HEK293 (cell line): ENCODE results near the gene NFAT5.
A peak's percentile ranks its signal among the peaks of the same experiment; 100 is the strongest.

Experiments used
- CTCF ChIA-PET: fragments of 350-600 bp; formaldehyde crosslinking; extraction: SDS; loops from one replicate; lab custom pipeline; 2021; ENCODE audit warnings: antibody characterized with exemption; lab: Yijun Ruan, JAX
- POLR2A ChIA-PET: fragments of 300-600 bp; formaldehyde crosslinking; extraction: SDS; loops from one replicate; lab custom pipeline; 2020; ENCODE audit warnings: antibody characterized with exemption, inconsistent platforms; lab: Yijun Ruan, JAX
- H3K27ac ChIP-seq: fragments of 200-500 bp; sonication (Bioruptor generic); 2 replicates; pipeline ENCODE4 v1.5.1; 2014; ENCODE audit warnings: low read depth, low read length, control low read depth, inconsistent platforms; ENCODE audit errors: extremely low read depth
- H3K36me3 ChIP-seq, 2 experiments: fragments of 200-500 bp in 1 of 2; sonication (Bioruptor generic) in 1 of 2; 1 replicate in 1 of 2; 2 replicates in 1 of 2; pipeline ENCODE4 v1.5.1; 2014 to 2017; ENCODE audit warnings: inconsistent platforms in 2 of 2, low read length in 2 of 2; ENCODE audit not compliant: control insufficient read depth in 2 of 2, insufficient read depth in 1 of 2
- H3K4me1 ChIP-seq: fragments of 200-500 bp; sonication (Bioruptor generic); 2 replicates; pipeline ENCODE4 v1.5.1; 2014; ENCODE audit warnings: mild to moderate bottlenecking, low read length, inconsistent platforms; ENCODE audit not compliant: control insufficient read depth, insufficient read depth
- H3K4me3 ChIP-seq: 2 replicates; pipeline ENCODE4 v1.5.1; 2011; ENCODE audit warnings: low read depth, mild to moderate bottlenecking, control low read depth, low read length, moderate library complexity
- H3K9me3 ChIP-seq: fragments of 200-500 bp; sonication (Bioruptor generic); 2 replicates; pipeline ENCODE4 v1.5.1; 2014; ENCODE audit warnings: low read depth, low read length, inconsistent platforms; ENCODE audit not compliant: control insufficient read depth, insufficient read depth
- GLI2 ChIP-seq: fragments of 450-650 bp; formaldehyde crosslinking; IDR thresholded peaks from 2 replicates; pipeline ENCODE4; 2017; ENCODE audit warnings: missing biosample characterization, missing genetic modification characterization, low read depth, borderline replicate concordance
- PRDM1 ChIP-seq: fragments of 450-650 bp; formaldehyde crosslinking; IDR thresholded peaks from 2 replicates; pipeline ENCODE4; 2016; ENCODE audit warnings: missing biosample characterization, missing genetic modification characterization
- SETDB1 ChIP-seq: IDR thresholded peaks from one replicate; pipeline ENCODE4 v1.6.1; 2017; ENCODE audit warnings: mild to moderate bottlenecking, low read length, moderate library complexity, mixed read lengths; ENCODE audit not compliant: insufficient read length
- YY2 ChIP-seq: fragments of 450-650 bp; formaldehyde crosslinking; IDR thresholded peaks from 2 replicates; pipeline ENCODE4 v1.5.1; 2016; ENCODE audit warnings: missing biosample characterization, missing genetic modification characterization
- ZBTB48 ChIP-seq: fragments of 450-650 bp; formaldehyde crosslinking; IDR thresholded peaks from 2 replicates; pipeline ENCODE4 v1.5.1; 2016; ENCODE audit warnings: missing biosample characterization, missing genetic modification characterization
- ZFP3 ChIP-seq: fragments of 450-650 bp; formaldehyde crosslinking; IDR thresholded peaks from 2 replicates; pipeline ENCODE4 v1.5.1; 2016; ENCODE audit warnings: low read depth, missing biosample characterization, missing genetic modification characterization
- ZNF558 ChIP-seq: fragments of 450-650 bp; formaldehyde crosslinking; IDR thresholded peaks from 2 replicates; pipeline ENCODE4 v1.5.1; 2016; ENCODE audit warnings: missing biosample characterization, missing genetic modification characterization
- ZNF596 ChIP-seq: fragments of 450-650 bp; IDR thresholded peaks from 2 replicates; pipeline ENCODE4 v1.5.0; 2018; ENCODE audit warnings: missing biosample characterization, mild to moderate bottlenecking, missing genetic modification characterization, moderate library complexity
- ZNF830 ChIP-seq: fragments of 450-650 bp; IDR thresholded peaks from 2 replicates; pipeline ENCODE4 v1.5.0; 2018; ENCODE audit warnings: missing biosample characterization, missing genetic modification characterization, low read depth, mild to moderate bottlenecking, moderate library complexity
- TF ChIP-seq, protein P1 (sequence below): fragments of 450-650 bp; formaldehyde crosslinking; IDR thresholded peaks from 2 replicates; pipeline ENCODE4 v1.5.1; 2017; ENCODE audit warnings: missing biosample characterization, missing genetic modification characterization
- TF ChIP-seq, protein P2 (sequence below): fragments of 450-650 bp; formaldehyde crosslinking; IDR thresholded peaks from 2 replicates; pipeline ENCODE4 v1.5.1; 2016; ENCODE audit warnings: missing biosample characterization, missing genetic modification characterization, borderline replicate concordance
- TF ChIP-seq, protein P3 (sequence below): IDR thresholded peaks from 2 replicates; pipeline ENCODE4 v1.6.1; 2011; ENCODE audit warnings: mild to moderate bottlenecking, low read depth, low read length, borderline replicate concordance

Gene NFAT5

DNA sequence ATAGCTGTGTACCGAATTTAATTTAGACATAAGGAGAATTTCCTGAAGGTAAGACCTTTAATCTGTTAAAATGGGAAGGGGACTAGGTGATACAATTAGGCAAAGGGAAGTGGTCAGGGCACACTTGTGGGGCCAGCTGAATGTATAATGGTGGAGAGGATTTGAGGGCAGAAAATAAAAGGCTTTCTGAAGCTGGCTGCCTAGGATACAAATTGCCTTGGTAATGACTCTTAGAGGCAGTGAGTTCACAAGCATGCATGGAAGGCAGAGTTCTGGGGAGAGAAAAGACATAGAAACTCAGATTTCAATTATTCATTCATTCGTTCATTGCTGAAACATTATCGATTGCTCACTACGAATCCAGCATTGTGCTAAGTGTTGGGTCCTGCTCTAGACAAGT, 12.4 kb upstream of the NFAT5 start:
- H3K4me3 ChIP-seq: no peak overlapping the region
- POLR2A ChIA-PET: interaction anchor here (0.6 to 1.4 kb wide), 2 partner anchors 12 to 13 kb away, joined by 3 read pairs; no protein-coding TSS in a partner anchor
- H3K27ac ChIP-seq: no peak overlapping the region
- CTCF ChIA-PET: interaction anchor here (0.6 kb wide), 2 partner anchors 27 to 102 kb away, joined by 3 to 4 read pairs; no protein-coding TSS in a partner anchor
- H3K36me3 ChIP-seq: no peaks in the 10 kb centered on the region
- no peaks in the 10 kb centered on the region for H3K9me3 ChIP-seq
- TF ChIP-seq ZNF830 (tag by site-specific recombination): no peak
- TF ChIP-seq SETDB1: no peak
- H3K4me1 ChIP-seq: no peaks in the 10 kb centered on the region

DNA sequence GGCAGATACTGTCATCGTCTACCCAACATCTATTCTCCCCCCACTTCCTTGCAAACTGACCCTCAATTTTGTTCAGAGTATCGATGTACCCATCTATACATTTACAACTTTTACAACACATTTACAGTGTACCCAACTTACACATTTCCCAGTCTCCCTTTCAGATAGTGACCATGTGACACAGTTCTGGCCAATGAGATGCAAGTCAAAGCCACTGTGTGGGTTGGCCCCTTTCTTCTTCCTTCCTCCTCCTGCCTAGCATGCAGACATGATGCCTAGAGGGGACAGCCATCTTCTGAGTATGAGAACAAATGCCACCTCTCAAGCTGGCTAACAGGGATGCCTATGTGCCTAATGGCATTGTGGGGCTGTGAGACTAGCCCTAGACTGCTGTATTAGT, 11.3 kb upstream of the NFAT5 start:
- TF ChIP-seq ZNF596 (tag by site-specific recombination) (no peak), GLI2 (no peak), ZFP3 (tag by site-specific recombination) (no peak), YY2 (0 out of 2 replicates have a peak, but pooled peaks have one; percentile 45), ZNF558 (tag by site-specific recombination) (no peak)
- TF ChIP-seq, protein P1, sequence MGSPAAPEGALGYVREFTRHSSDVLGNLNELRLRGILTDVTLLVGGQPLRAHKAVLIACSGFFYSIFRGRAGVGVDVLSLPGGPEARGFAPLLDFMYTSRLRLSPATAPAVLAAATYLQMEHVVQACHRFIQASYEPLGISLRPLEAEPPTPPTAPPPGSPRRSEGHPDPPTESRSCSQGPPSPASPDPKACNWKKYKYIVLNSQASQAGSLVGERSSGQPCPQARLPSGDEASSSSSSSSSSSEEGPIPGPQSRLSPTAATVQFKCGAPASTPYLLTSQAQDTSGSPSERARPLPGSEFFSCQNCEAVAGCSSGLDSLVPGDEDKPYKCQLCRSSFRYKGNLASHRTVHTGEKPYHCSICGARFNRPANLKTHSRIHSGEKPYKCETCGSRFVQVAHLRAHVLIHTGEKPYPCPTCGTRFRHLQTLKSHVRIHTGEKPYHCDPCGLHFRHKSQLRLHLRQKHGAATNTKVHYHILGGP (tag by site-specific recombination): no peak
- no peaks in the 10 kb centered on the region for H3K9me3 ChIP-seq
- no peak overlapping the region for H3K27ac ChIP-seq
- no peaks in the 10 kb centered on the region for H3K4me1 ChIP-seq
- H3K4me3 ChIP-seq: no peak overlapping the region
- no peaks in the 10 kb centered on the region for H3K36me3 ChIP-seq
- CTCF ChIA-PET: interaction anchor here (1.1 kb wide), 1 partner anchor 158 kb away, joined by 3 read pairs; no protein-coding TSS in a partner anchor
- POLR2A ChIA-PET: no interaction called here

DNA sequence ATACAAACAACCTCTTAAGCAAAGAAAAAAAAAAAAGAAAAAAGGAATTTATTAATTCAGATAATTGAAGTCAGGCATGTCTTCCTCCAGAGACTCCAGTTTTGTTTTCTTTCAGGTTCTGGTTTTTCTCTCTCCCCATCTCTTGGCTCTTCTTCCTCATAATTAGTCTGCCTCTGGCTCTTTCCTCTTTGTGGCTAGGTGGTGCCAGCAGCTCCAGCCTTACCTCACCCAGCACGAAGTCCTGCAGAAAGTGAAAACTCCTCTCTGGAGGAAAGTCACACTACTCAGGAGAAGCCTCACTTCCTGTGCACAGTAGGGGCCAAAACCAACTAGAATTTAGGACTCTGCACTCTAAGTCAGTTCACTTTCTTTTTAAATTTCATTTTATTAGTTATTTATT, 10.3 kb upstream of the NFAT5 start:
- H3K36me3 ChIP-seq: no peaks in the 10 kb centered on the region
- TF ChIP-seq, protein P2, sequence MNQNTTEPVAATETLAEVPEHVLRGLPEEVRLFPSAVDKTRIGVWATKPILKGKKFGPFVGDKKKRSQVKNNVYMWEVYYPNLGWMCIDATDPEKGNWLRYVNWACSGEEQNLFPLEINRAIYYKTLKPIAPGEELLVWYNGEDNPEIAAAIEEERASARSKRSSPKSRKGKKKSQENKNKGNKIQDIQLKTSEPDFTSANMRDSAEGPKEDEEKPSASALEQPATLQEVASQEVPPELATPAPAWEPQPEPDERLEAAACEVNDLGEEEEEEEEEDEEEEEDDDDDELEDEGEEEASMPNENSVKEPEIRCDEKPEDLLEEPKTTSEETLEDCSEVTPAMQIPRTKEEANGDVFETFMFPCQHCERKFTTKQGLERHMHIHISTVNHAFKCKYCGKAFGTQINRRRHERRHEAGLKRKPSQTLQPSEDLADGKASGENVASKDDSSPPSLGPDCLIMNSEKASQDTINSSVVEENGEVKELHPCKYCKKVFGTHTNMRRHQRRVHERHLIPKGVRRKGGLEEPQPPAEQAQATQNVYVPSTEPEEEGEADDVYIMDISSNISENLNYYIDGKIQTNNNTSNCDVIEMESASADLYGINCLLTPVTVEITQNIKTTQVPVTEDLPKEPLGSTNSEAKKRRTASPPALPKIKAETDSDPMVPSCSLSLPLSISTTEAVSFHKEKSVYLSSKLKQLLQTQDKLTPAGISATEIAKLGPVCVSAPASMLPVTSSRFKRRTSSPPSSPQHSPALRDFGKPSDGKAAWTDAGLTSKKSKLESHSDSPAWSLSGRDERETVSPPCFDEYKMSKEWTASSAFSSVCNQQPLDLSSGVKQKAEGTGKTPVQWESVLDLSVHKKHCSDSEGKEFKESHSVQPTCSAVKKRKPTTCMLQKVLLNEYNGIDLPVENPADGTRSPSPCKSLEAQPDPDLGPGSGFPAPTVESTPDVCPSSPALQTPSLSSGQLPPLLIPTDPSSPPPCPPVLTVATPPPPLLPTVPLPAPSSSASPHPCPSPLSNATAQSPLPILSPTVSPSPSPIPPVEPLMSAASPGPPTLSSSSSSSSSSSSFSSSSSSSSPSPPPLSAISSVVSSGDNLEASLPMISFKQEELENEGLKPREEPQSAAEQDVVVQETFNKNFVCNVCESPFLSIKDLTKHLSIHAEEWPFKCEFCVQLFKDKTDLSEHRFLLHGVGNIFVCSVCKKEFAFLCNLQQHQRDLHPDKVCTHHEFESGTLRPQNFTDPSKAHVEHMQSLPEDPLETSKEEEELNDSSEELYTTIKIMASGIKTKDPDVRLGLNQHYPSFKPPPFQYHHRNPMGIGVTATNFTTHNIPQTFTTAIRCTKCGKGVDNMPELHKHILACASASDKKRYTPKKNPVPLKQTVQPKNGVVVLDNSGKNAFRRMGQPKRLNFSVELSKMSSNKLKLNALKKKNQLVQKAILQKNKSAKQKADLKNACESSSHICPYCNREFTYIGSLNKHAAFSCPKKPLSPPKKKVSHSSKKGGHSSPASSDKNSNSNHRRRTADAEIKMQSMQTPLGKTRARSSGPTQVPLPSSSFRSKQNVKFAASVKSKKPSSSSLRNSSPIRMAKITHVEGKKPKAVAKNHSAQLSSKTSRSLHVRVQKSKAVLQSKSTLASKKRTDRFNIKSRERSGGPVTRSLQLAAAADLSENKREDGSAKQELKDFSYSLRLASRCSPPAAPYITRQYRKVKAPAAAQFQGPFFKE: no peak
- TF ChIP-seq, protein P3, sequence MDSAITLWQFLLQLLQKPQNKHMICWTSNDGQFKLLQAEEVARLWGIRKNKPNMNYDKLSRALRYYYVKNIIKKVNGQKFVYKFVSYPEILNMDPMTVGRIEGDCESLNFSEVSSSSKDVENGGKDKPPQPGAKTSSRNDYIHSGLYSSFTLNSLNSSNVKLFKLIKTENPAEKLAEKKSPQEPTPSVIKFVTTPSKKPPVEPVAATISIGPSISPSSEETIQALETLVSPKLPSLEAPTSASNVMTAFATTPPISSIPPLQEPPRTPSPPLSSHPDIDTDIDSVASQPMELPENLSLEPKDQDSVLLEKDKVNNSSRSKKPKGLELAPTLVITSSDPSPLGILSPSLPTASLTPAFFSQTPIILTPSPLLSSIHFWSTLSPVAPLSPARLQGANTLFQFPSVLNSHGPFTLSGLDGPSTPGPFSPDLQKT: no peak
- TF ChIP-seq ZBTB48 (tag by site-specific recombination): no peak
- TF ChIP-seq PRDM1 (tag by site-specific recombination): 0 out of 2 replicates have a peak, but pooled peaks have one; percentile 30
- ChIA-PET CTCF (interaction anchor here (1.1 kb wide), 1 partner anchor 159 kb away, joined by 3 read pairs; no protein-coding TSS in a partner anchor), POLR2A (no interaction called here)
- H3K27ac ChIP-seq: no peak overlapping the region
- no peaks in the 10 kb centered on the region for H3K4me1 ChIP-seq
- no peaks in the 10 kb centered on the region for H3K9me3 ChIP-seq
- no peak overlapping the region for H3K4me3 ChIP-seq
